Tibial artery (tissue), 4 donors: ENCODE measurements around the gene BABAM2.

ENCODE experiments used
- DNase-seq, 2 donors: peaks; one replicate each; pipeline ENCODE4 v3.0.0-alpha.2; 2019
- H3K27ac ChIP-seq, 2 donors: fragments of 200-600 bp; sonication (generic) in 1 of 2; 1 replicate in 1 of 2; 2 replicates in 1 of 2; pipeline ENCODE4 v1.5.1; 2018 to 2019; ENCODE audit warnings: mild to moderate bottlenecking in 1 of 2
- H3K27me3 ChIP-seq, 2 donors: fragments of 200-600 bp; sonication (generic) in 1 of 2; one replicate each; pipeline versions ENCODE4 v1.5.1 to v1.6.0; 2016 to 2019
- H3K36me3 ChIP-seq, 3 donors: fragments of 200-600 bp; sonication (generic) in 2 of 3; one replicate each; pipeline ENCODE4 v1.5.1; 2016 to 2019; ENCODE audit warnings: mild to moderate bottlenecking in 2 of 3
- H3K4me1 ChIP-seq, 4 donors: fragments of 200-600 bp; sonication (generic) in 2 of 4; 1 replicate in 3 of 4; 2 replicates in 1 of 4; pipeline ENCODE4 v1.5.1; 2016 to 2019
- H3K4me3 ChIP-seq, 2 donors: fragments of 200-600 bp; sonication (generic) in 1 of 2; 1 replicate in 1 of 2; 2 replicates in 1 of 2; pipeline ENCODE4 v1.5.1; 2018 to 2019; ENCODE audit warnings: mild to moderate bottlenecking in 2 of 2
- H3K9me3 ChIP-seq, 3 donors: fragments of 200-600 bp; sonication (generic) in 1 of 3; one replicate each; pipeline ENCODE4 v1.5.1; 2016 to 2019
- intact Hi-C: fragments of 100-400 bp; cut with DNase I; formaldehyde crosslinking; loops from one replicate; pipeline ENCODE4 v1.15.0; 2023; ENCODE audit warnings: low total_unique reads
- TF ChIP-seq, protein P1 (sequence below), 2 experiments: fragments of 200-600 bp in 1 of 2; fragments of 450-650 bp in 1 of 2; IDR thresholded peaks; one replicate each; pipeline ENCODE4 v1.5.1; 2017 to 2019; ENCODE audit warnings: antibody characterized with exemption in 2 of 2, mild to moderate bottlenecking in 1 of 2, moderate library complexity in 1 of 2

Gene BABAM2

GRCh38 chr2:28048341-28048740 is 157.8 kb downstream of the BABAM2 start:
- H3K27ac ChIP-seq = no peak overlapping the region
- TF ChIP-seq, protein P1, sequence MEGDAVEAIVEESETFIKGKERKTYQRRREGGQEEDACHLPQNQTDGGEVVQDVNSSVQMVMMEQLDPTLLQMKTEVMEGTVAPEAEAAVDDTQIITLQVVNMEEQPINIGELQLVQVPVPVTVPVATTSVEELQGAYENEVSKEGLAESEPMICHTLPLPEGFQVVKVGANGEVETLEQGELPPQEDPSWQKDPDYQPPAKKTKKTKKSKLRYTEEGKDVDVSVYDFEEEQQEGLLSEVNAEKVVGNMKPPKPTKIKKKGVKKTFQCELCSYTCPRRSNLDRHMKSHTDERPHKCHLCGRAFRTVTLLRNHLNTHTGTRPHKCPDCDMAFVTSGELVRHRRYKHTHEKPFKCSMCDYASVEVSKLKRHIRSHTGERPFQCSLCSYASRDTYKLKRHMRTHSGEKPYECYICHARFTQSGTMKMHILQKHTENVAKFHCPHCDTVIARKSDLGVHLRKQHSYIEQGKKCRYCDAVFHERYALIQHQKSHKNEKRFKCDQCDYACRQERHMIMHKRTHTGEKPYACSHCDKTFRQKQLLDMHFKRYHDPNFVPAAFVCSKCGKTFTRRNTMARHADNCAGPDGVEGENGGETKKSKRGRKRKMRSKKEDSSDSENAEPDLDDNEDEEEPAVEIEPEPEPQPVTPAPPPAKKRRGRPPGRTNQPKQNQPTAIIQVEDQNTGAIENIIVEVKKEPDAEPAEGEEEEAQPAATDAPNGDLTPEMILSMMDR (IDR thresholded peaks at IDR 0.05) = no peak
- H3K4me3 ChIP-seq = no peak overlapping the region
- no peak for DNase-seq
- intact Hi-C loops = no loop called here
- H3K27me3 ChIP-seq = no peaks in the 10 kb centered on the region
- no peaks in the 10 kb centered on the region for H3K9me3 ChIP-seq
- no peaks in the 10 kb centered on the region for H3K36me3 ChIP-seq
- H3K4me1 ChIP-seq = peaks cover 0 to 18% (median 0%) of the 10 kb centered on the region in 4 donors

- Histone ChIP-seq H3K9me3 (no peaks in the 10 kb centered on the region), H3K36me3 (no peaks in the 10 kb centered on the region), H3K4me1 (peaks cover 0 to 18% (median 0%) of the 10 kb centered on the region in 4 donors), H3K4me3 (no peak overlapping the region), H3K27me3 (no peaks in the 10 kb centered on the region), H3K27ac (no peak overlapping the region)
- no peak for DNase-seq
- TF ChIP-seq, protein P1 (IDR thresholded peaks at IDR 0.05) = no peak
- intact Hi-C loops = no loop called here
Observed at GRCh38 chr2:28049416-28049815, 158.9 kb downstream of the BABAM2 start.

DNA sequence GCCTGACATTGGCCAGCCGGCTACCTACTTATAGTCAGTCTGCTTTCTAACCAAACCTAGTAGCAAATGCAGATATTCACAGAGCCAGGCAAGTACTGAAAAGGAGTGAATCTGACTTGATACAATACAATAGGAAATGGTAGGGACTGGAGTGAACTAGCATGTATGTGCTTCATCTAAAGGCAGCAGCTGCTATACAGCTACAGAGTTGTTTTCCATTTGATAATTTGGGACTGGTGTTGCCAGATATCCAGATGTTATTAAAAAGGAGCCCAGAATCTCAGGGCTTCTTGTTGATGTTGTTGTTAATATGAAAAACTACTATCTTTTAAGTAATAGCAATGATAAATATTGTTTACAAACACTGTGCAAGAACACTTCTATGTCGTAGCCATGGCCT is 159.4 kb downstream of the BABAM2 start:
- intact Hi-C loops = no loop called here
- TF ChIP-seq, protein P1 (IDR thresholded peaks at IDR 0.05) = no peak
- Histone ChIP-seq H3K4me3 (no peak overlapping the region), H3K36me3 (no peaks in the 10 kb centered on the region), H3K4me1 (peaks cover 0 to 18% (median 0%) of the 10 kb centered on the region in 4 donors), H3K27ac (no peak overlapping the region), H3K27me3 (no peaks in the 10 kb centered on the region), H3K9me3 (no peaks in the 10 kb centered on the region)
- DNase-seq = no peak

- no peak for DNase-seq
- intact Hi-C loops = no loop called here
- Histone ChIP-seq H3K36me3 (no peaks in the 10 kb centered on the region), H3K9me3 (no peaks in the 10 kb centered on the region), H3K4me1 (peaks cover 0 to 12% (median 0%) of the 10 kb centered on the region in 4 donors), H3K27me3 (no peaks in the 10 kb centered on the region), H3K4me3 (no peak overlapping the region), H3K27ac (no peak overlapping the region)
- TF ChIP-seq, protein P1 (IDR thresholded peaks at IDR 0.05) = no peak
Observed at GRCh38 chr2:28052691-28053090, 162.2 kb downstream of the BABAM2 start.

- Histone ChIP-seq H3K27me3 (no peaks in the 10 kb centered on the region), H3K36me3 (no peaks in the 10 kb centered on the region), H3K27ac (no peak overlapping the region), H3K9me3 (no peaks in the 10 kb centered on the region), H3K4me1 (peaks cover 0 to 3% (median 0%) of the 10 kb centered on the region in 4 donors), H3K4me3 (no peak overlapping the region)
- intact Hi-C loops = no loop called here
- TF ChIP-seq, protein P1 (IDR thresholded peaks at IDR 0.05) = no peak
- no peak for DNase-seq
Observed at GRCh38 chr2:28053597-28053996, 163.1 kb downstream of the BABAM2 start.

- Histone ChIP-seq H3K9me3 (no peaks in the 10 kb centered on the region), H3K4me1 (no peaks in the 10 kb centered on the region), H3K4me3 (no peak overlapping the region), H3K27ac (no peak overlapping the region), H3K36me3 (no peaks in the 10 kb centered on the region), H3K27me3 (no peaks in the 10 kb centered on the region)
- no peak for DNase-seq
- intact Hi-C loops = no loop called here
- TF ChIP-seq, protein P1 (IDR thresholded peaks at IDR 0.05) = no peak
Observed at GRCh38 chr2:28054916-28055315, 164.4 kb downstream of the BABAM2 start.
